A673 (cell line): ENCODE measurements around the gene BORCS6. TPM values are rescaled to one million over a fixed set of nuclear protein-coding genes. Genes with fewer than 3 reads are reported as not detected.
"Not testable (repeated sequence)": the region's sequence is repeated elsewhere in the genome, so short reads cannot be mapped to it uniquely, and the experiment has no call there.

Source experiments
- BruUV-seq: library from RNA; stranded (reverse); fragments of 400-500 nt; replicated peaks from 2 replicates; lab custom pipeline; 2021; lab: Mats Ljungman, UMichigan
- CTCF ChIA-PET: fragments of 300-600 bp; sonication (Branson Sonifier 250); formaldehyde crosslinking; loops from one replicate; lab custom pipeline; 2022; ENCODE audit warnings: antibody characterized with exemption; lab: Charles Lee
- POLR2A ChIA-PET: fragments of 300-600 bp; sonication (Branson Sonifier 250); formaldehyde crosslinking; loops from one replicate; lab custom pipeline; 2022; ENCODE audit warnings: antibody characterized with exemption; ENCODE audit not compliant: low non-redundant PET; lab: Charles Lee
- DNase-seq: peaks from one replicate; pipeline ENCODE4 v3.0.0-alpha.2; 2015; ENCODE audit warnings: low spot score
- H3K27ac ChIP-seq: fragments of 200-600 bp; sonication (generic); 2 replicates; pipeline ENCODE4 v1.5.1; 2016; ENCODE audit warnings: mixed run types, low read depth, mild to moderate bottlenecking, mixed read lengths, antibody characterized with exemption, low read length; ENCODE audit not compliant: poor library complexity, severe bottlenecking
- H3K27me3 ChIP-seq: fragments of 200-600 bp; sonication (generic); replicated peaks from 2 replicates; pipeline ENCODE4 v1.6.1; 2017; ENCODE audit warnings: mixed run types, low read depth, mild to moderate bottlenecking, mixed read lengths, antibody characterized with exemption, low read length; ENCODE audit not compliant: insufficient read depth, poor library complexity
- H3K36me3 ChIP-seq: fragments of 200-600 bp; sonication (generic); 2 replicates; pipeline ENCODE4 v1.6.1; 2016; ENCODE audit warnings: mixed run types, mild to moderate bottlenecking, mixed read lengths, antibody characterized with exemption, low read length; ENCODE audit not compliant: insufficient read depth, poor library complexity, severe bottlenecking
- H3K4me1 ChIP-seq: fragments of 200-600 bp; sonication (generic); 2 replicates; pipeline ENCODE4 v1.6.1; 2017; ENCODE audit warnings: mixed run types, mild to moderate bottlenecking, mixed read lengths, antibody characterized with exemption, low read length; ENCODE audit not compliant: insufficient read depth, poor library complexity, severe bottlenecking
- H3K4me3 ChIP-seq: fragments of 200-600 bp; sonication (generic); 2 replicates; pipeline ENCODE4 v1.5.1; 2016; ENCODE audit warnings: low read depth, mixed run types, mild to moderate bottlenecking, mixed read lengths, low read length; ENCODE audit not compliant: poor library complexity, severe bottlenecking
- H3K9me3 ChIP-seq: fragments of 200-600 bp; sonication (generic); 2 replicates; pipeline ENCODE4 v1.6.1; 2016; ENCODE audit warnings: mixed run types, low read depth, mild to moderate bottlenecking, mixed read lengths, antibody characterized with exemption, low read length; ENCODE audit not compliant: poor library complexity, severe bottlenecking
- CTCF ChIP-seq: fragments of 300-800, 200-600 bp; sonication (generic); conservative IDR thresholded peaks from 2 replicates; pipeline ENCODE4 v1.5.1; 2017; ENCODE audit warnings: low read depth, mild to moderate bottlenecking, antibody characterized with exemption, low read length, moderate library complexity, mixed read lengths
- EZH2 ChIP-seq: fragments of 200-600 bp; sonication (generic); IDR thresholded peaks from 2 replicates; pipeline ENCODE4 v1.6.1; 2017; ENCODE audit warnings: borderline replicate concordance, low read depth, mild to moderate bottlenecking, mixed read lengths, antibody characterized with exemption, low read length; ENCODE audit not compliant: poor library complexity, severe bottlenecking
- intact Hi-C: fragments of 100-400 bp; cut with micrococcal nuclease; formaldehyde crosslinking; loops from one replicate; pipeline ENCODE4 v1.10.0; 2022; ENCODE audit not compliant: unreplicated experiment
- total RNA-seq: library from RNA; stranded (reverse); gene quantifications from 2 replicates; pipeline ENCODE4 v1.2.3, GENCODE V29; 2021

BORCS6 gene
- total RNA-seq, 1 experiment from 2014 or later = 3.7 TPM

DNA sequence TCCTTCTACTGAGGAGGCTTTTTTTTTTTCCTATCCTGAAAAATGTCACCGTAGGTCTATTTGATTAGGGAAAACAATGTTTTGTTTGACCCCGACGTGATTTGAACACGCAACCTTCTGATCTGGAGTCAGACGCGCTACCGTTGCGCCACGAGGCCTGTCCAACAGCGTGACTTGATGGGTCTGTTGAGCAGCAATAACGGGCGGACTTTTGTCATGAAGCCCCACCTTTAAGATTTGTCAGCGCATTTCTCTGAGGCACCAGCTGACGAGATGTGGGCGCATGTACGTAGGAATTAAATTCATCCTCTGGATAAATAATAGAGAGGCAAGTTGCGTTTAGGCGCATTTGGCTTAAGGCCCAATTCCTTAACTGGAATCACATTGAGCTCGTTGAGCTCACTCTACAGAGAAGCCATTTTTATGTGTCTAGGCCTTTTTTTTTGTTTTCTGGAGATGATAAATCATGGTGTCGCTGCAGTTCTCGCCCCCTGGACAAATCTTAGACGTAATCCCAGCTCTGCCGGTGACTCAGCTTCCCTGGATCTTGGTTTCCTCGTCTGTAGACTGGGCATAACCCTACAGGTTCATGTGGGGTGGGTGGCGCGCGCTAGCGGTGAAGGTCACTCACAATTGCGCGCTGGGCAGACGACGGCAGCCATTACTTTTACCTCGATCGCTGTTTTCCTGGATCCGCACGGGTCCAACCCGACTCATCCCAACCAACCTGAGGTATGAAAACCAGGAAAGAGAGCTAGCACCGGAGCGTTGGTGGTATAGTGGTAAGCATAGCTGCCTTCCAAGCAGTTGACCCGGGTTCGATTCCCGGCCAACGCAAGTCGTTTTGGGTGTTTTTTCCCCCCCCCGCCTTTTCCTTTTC, 31.0 kb upstream of the BORCS6 start:
- peak overlapping the region; percentile 95 for H3K27ac ChIP-seq
- ChIA-PET CTCF (interaction anchor here (0.7 to 1.2 kb wide), 3 partner anchors 102 to 181 kb away, joined by 3 read pairs; no protein-coding TSS in a partner anchor), POLR2A (interaction anchor here (1.8 kb wide), 1 partner anchor 48 kb away, joined by 6 read pairs; no protein-coding TSS in a partner anchor)
- DNase-seq = peak; percentile 95
- H3K4me3 ChIP-seq = peak overlapping the region; percentile 85
- no peaks in the 10 kb centered on the region for H3K9me3 ChIP-seq
- intact Hi-C loops = loop anchor here (1.0 to 5.0 kb wide), 4 partner anchors 11 to 379 kb away; partner anchors contain the start of genes AURKB, CHD3 and CTC1
- BruUV-seq = TSS peak; percentile 41
- no peaks in the 10 kb centered on the region for H3K27me3 ChIP-seq
- peaks cover 5% of the 10 kb centered on the region for H3K4me1 ChIP-seq
- TF ChIP-seq EZH2 (no peak), CTCF (0 out of 2 replicates have a peak, but pooled peaks have one; percentile 26)
- H3K36me3 ChIP-seq = no peaks in the 10 kb centered on the region

- POLR2A ChIA-PET = not testable (repeated sequence)
- CTCF ChIA-PET = interaction anchor here (1.2 kb wide), 1 partner anchor 113 kb away, joined by 4 read pairs; no protein-coding TSS in a partner anchor
Observed at GRCh38 chr17:8214000-8214399, 24.0 kb upstream of the BORCS6 start.

GRCh38 chr17:8212312-8213180, 22.6 kb upstream of the BORCS6 start:
- Histone ChIP-seq H3K4me3 (no peak overlapping the region), H3K27ac (no peak overlapping the region), H3K4me1 (peaks cover 9% of the 10 kb centered on the region), H3K36me3 (peaks cover 6% of the 10 kb centered on the region), H3K9me3 (no peaks in the 10 kb centered on the region), H3K27me3 (no peaks in the 10 kb centered on the region)
- TF ChIP-seq EZH2 (no peak), CTCF (no peak)
- intact Hi-C loops = no loop called here
- DNase-seq = no peak
- no TSS peak for BruUV-seq
- ChIA-PET CTCF (interaction anchor here (1.2 kb wide), 1 partner anchor 112 kb away, joined by 4 read pairs; no protein-coding TSS in a partner anchor), POLR2A (no interaction called here)

More at GRCh38 chr17:8214000-8214399, 24.0 kb upstream of the BORCS6 start:
- H3K27ac ChIP-seq, DNase-seq, H3K27me3 ChIP-seq, H3K4me1 ChIP-seq, H3K36me3 ChIP-seq, intact Hi-C loops, BruUV-seq, H3K9me3 ChIP-seq, H3K4me3 ChIP-seq: not testable (repeated sequence)
